ENCODE measurements around the gene CTNS. TPM values are rescaled to one million over a fixed set of nuclear protein-coding genes. Genes with fewer than 3 reads are reported as not detected.

Gene CTNS
- total and polyA plus RNA-seq, 2 experiments from 2014 or later, result 26.0 to 28.1 TPM

GRCh38 chr17:3641014-3641413 is 4.5 kb downstream of the CTNS start:
- 79% methylated on average over 3 of the region's 3 CpGs for WGBS (ENCODE audit: low lambda C conversion rate, missing lambda C conversion rate)

DNA sequence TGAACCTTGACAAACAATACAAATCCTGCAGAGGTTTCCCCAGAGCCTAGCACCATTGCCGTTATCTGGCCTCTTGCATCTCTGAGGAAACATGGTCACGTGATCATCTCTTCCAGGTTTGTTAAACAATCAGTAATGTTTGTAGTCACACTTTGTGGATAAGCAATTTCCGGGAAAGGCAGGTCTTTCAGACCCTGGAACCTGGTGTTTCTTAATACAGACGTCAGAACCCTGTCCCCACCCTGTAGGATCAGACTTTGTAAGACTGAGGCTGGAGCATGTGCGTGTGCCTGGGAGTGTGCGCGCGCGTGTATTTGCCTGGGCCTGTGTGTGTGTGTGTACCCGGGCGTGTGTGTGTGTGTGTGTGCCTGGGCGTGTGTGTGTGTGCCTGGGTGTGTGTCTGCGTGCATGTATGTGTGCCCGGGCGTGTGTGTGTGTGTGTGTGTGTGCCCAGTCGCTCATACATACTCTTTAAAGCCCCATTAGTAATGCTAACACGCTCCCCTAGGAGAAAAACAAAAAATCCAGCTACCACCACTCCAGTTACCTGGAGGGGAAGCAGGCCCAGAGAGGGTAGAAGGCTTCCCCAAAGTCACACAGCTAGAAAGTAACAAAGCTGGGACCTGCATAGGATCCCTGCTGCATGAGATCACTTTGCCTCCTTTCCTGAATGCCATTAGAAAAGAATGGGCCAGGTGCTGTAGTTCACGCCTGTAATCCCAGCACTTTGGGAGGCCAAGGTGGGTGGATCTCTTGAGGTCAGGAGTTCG is 5.3 kb downstream of the CTNS start:
- no peaks in the 10 kb centered on the region for H3K27me3 ChIP-seq
- H3K4me1 ChIP-seq (ENCODE audit: insufficient read depth), result no peaks in the 10 kb centered on the region
- H3K9me3 ChIP-seq (ENCODE audit: low read depth), result no peaks in the 10 kb centered on the region
- no peaks in the 10 kb centered on the region for H3K9me2 ChIP-seq (replicated peaks; ENCODE audit: insufficient read depth)
- H4K20me1 ChIP-seq (ENCODE audit: insufficient read depth, poor library complexity, severe bottlenecking), result no peaks in the 10 kb centered on the region
- peaks cover 6% of the 10 kb centered on the region for H3K79me2 ChIP-seq
- no peak overlapping the region for H3K4me2 ChIP-seq
- TF ChIP-seq EZH2phosphoT487 (IDR thresholded peaks at IDR 0.05; ENCODE audit: low read depth, severe bottlenecking, unreplicated experiment), result no peak
- TF ChIP-seq, protein P1, sequence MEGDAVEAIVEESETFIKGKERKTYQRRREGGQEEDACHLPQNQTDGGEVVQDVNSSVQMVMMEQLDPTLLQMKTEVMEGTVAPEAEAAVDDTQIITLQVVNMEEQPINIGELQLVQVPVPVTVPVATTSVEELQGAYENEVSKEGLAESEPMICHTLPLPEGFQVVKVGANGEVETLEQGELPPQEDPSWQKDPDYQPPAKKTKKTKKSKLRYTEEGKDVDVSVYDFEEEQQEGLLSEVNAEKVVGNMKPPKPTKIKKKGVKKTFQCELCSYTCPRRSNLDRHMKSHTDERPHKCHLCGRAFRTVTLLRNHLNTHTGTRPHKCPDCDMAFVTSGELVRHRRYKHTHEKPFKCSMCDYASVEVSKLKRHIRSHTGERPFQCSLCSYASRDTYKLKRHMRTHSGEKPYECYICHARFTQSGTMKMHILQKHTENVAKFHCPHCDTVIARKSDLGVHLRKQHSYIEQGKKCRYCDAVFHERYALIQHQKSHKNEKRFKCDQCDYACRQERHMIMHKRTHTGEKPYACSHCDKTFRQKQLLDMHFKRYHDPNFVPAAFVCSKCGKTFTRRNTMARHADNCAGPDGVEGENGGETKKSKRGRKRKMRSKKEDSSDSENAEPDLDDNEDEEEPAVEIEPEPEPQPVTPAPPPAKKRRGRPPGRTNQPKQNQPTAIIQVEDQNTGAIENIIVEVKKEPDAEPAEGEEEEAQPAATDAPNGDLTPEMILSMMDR (IDR thresholded peaks at IDR 0.05; ENCODE audit: poor library complexity), result no peak
- no peak for TF ChIP-seq EZH2 (IDR thresholded peaks at IDR 0.05; ENCODE audit: borderline replicate concordance)
- H2AFZ ChIP-seq, result no peak overlapping the region
- H3K36me3 ChIP-seq (replicated peaks; ENCODE audit: insufficient read depth, low read depth), result no peaks in the 10 kb centered on the region
- H3K4me3 ChIP-seq, result no peak overlapping the region
- 75% methylated on average over 17 of the region's 19 CpGs for WGBS (ENCODE audit: low lambda C conversion rate, missing lambda C conversion rate)
- no peak for DNase-seq (ENCODE audit: low spot score)
- H3K27ac ChIP-seq, result no peak overlapping the region

More at GRCh38 chr17:3641014-3641413, 4.5 kb downstream of the CTNS start:
- no peaks in the 10 kb centered on the region for H3K36me3 ChIP-seq (replicated peaks; ENCODE audit: insufficient read depth, low read depth)
- no peaks in the 10 kb centered on the region for H3K27me3 ChIP-seq
- no peaks in the 10 kb centered on the region for H4K20me1 ChIP-seq (ENCODE audit: insufficient read depth, poor library complexity, severe bottlenecking)
- H3K4me1 ChIP-seq (ENCODE audit: insufficient read depth), result no peaks in the 10 kb centered on the region
- TF ChIP-seq EZH2 (IDR thresholded peaks at IDR 0.05; ENCODE audit: borderline replicate concordance), result no peak
- no peak for DNase-seq (ENCODE audit: low spot score)
- no peaks in the 10 kb centered on the region for H3K9me3 ChIP-seq (ENCODE audit: low read depth)
- H3K27ac ChIP-seq, result no peak overlapping the region
- H3K4me3 ChIP-seq, result no peak overlapping the region
- peaks cover 6% of the 10 kb centered on the region for H3K79me2 ChIP-seq
- no peak overlapping the region for H3K4me2 ChIP-seq
- no peaks in the 10 kb centered on the region for H3K9me2 ChIP-seq (replicated peaks; ENCODE audit: insufficient read depth)
- H2AFZ ChIP-seq, result no peak overlapping the region

DNA sequence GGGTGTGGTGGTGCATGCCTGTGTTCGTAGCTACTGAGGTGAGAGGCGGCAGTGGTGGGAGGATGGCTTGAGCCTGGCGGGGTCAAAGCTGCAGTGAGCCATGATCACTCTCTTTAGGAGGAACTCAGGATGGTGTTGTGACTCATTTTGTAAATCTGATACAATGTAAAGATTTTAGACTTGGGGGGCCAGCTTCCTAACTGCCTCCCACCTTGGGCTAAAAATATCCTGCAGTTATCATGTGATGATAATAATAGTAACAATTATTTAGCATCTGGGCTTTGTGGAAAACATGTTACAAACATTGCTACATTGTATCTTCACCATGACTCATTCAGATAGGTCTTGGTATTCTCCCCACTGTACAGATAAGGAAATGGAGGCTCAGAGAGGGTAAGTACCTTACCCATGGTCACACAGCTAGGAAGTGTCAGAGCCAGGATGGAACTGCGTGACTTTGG is 7.4 kb downstream of the CTNS start:
- H3K27ac ChIP-seq, result no peak overlapping the region
- H3K79me2 ChIP-seq, result no peaks in the 10 kb centered on the region
- H4K20me1 ChIP-seq (ENCODE audit: insufficient read depth, poor library complexity, severe bottlenecking), result no peaks in the 10 kb centered on the region
- H3K9me3 ChIP-seq (ENCODE audit: low read depth), result no peaks in the 10 kb centered on the region
- DNase-seq (ENCODE audit: low spot score), result no peak
- WGBS (ENCODE audit: low lambda C conversion rate, missing lambda C conversion rate), result 99% methylated on average over 4 of the region's 4 CpGs
- no peak overlapping the region for H2AFZ ChIP-seq
- TF ChIP-seq, protein P1 (IDR thresholded peaks at IDR 0.05; ENCODE audit: poor library complexity), result no peak
- TF ChIP-seq EZH2phosphoT487 (IDR thresholded peaks at IDR 0.05; ENCODE audit: low read depth, severe bottlenecking, unreplicated experiment) (no peak), EZH2 (IDR thresholded peaks at IDR 0.05; ENCODE audit: borderline replicate concordance) (no peak)
- H3K4me1 ChIP-seq (ENCODE audit: insufficient read depth), result peaks cover 3% of the 10 kb centered on the region
- no peaks in the 10 kb centered on the region for H3K36me3 ChIP-seq (replicated peaks; ENCODE audit: insufficient read depth, low read depth)
- H3K27me3 ChIP-seq, result no peaks in the 10 kb centered on the region
- no peaks in the 10 kb centered on the region for H3K9me2 ChIP-seq (replicated peaks; ENCODE audit: insufficient read depth)
- H3K4me2 ChIP-seq, result no peak overlapping the region
- H3K4me3 ChIP-seq, result no peak overlapping the region

GRCh38 chr17:3645310-3645709 is 8.8 kb downstream of the CTNS start:
- Histone ChIP-seq H3K79me2 (no peaks in the 10 kb centered on the region), H3K4me3 (no peak overlapping the region), H2AFZ (no peak overlapping the region), H3K9me3 (ENCODE audit: low read depth) (no peaks in the 10 kb centered on the region), H3K27ac (no peak overlapping the region), H4K20me1 (ENCODE audit: insufficient read depth, poor library complexity, severe bottlenecking) (no peaks in the 10 kb centered on the region), H3K36me3 (replicated peaks; ENCODE audit: insufficient read depth, low read depth) (no peaks in the 10 kb centered on the region), H3K27me3 (no peaks in the 10 kb centered on the region), H3K4me2 (no peak overlapping the region), H3K9me2 (replicated peaks; ENCODE audit: insufficient read depth) (no peaks in the 10 kb centered on the region), H3K4me1 (ENCODE audit: insufficient read depth) (peaks cover 3% of the 10 kb centered on the region)
- WGBS (ENCODE audit: low lambda C conversion rate, missing lambda C conversion rate), result 57% methylated on average over 5 of the region's 5 CpGs
- DNase-seq (ENCODE audit: low spot score), result no peak
- TF ChIP-seq EZH2 (IDR thresholded peaks at IDR 0.05; ENCODE audit: borderline replicate concordance) (no peak), EZH2phosphoT487 (IDR thresholded peaks at IDR 0.05; ENCODE audit: low read depth, severe bottlenecking, unreplicated experiment) (no peak)
- TF ChIP-seq, protein P1 (IDR thresholded peaks at IDR 0.05; ENCODE audit: poor library complexity), result no peak
